ENCODE data around the gene C22orf15. TPM values are rescaled to one million over a fixed set of nuclear protein-coding genes. Genes with fewer than 3 reads are reported as not detected.
A peak's percentile ranks its signal among the peaks of the same experiment; 100 is the strongest.

The C22orf15 gene
- total and polyA plus RNA-seq, 9 of the 15 experiments (the other 6 are each of a cell fraction or from before 2014, with no cell fraction given), result 0.07 TPM; not detected in 8

DNA sequence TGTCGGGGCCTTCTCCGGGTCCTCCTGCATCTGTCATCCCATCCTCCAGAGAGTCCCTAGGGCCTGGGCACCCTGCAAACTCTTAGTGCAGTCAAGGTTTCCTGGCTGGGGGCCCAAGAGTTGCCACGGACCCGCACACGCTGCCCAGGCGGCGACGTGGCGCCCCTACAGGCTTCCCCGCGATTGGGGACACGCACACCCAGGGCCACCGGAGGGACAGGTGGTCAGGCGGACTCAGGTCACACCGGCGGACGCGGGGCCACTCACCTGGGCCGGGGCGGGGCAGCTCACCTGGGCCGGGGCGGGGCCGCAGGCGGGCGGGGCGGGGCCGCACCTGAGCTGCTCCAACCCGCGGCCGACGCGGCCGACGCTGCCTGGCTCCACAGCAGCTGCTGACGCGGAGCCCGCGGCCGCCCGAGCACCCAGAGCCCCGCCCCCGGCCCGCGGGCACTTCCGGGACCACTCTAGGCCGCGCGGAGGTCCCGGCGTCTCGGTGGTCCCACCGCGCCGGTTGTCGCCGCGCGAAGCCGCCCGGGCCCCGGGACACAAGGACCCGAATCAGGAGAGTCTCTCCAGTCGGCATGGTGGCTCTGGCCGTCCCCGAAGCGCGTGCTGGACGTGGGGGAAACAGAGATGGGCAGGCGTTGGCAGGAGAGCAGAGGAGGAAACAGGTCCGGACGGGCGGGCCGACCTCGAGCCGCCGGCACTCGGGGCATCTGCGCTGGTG, 11.9 kb upstream of the C22orf15 start, which contains the start of gene ZNF70 (continued):
- TF ChIP-seq ZBTB43 (CRISPR knock-in tag; IDR thresholded peaks at IDR 0.05), result no peak

DNA sequence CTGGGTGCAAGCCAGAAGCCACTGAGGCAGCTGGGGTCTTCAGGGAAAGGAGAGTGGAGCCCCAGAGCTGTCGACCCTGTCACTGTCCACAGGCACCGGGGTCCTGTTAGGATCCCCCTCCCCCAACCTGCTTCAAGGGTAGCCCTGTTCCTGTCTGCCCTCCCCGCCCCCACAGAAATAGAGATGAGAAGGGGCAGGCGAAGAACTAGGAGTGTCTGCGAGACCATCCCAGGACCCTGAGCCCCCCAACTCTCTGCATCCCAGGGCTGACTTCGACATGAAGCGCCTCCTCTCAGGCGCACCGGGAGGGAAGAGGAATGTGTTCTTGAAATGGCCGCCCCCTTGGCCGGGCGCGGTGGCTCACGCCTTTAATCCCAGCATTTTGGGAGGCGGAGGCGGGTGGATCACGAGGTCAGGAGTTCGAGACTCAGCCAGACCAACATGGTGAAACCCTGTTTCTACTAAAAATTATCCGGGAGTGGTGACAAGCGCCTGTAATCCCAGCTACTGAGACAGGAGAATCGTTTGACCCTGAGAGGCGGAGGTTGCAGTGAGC, 11.3 kb upstream of the C22orf15 start:
- intact Hi-C loops (cut with micrococcal nuclease) (no loop called here), in situ Hi-C loops (cut with MboI) (no loop called here)
- POLR2A ChIA-PET, result interaction anchor here (1.0 kb wide), 3 partner anchors 9 to 131 kb away, joined by 3 to 4 read pairs (median 3); no protein-coding TSS in a partner anchor
- WGBS (ENCODE audit: insufficient coverage, low coverage, missing lambda C conversion rate), result 12% methylated on average over 10 of the region's 22 CpGs
- Histone ChIP-seq H4K20me1 (replicated peaks; ENCODE audit: control insufficient read depth, insufficient read depth, low read length) (no peaks in the 10 kb centered on the region), H3K27ac (ENCODE audit: extremely low read depth, low read depth, low read length) (peak overlapping the region; percentile 89), H3K36me3 (ENCODE audit: control insufficient read depth, insufficient read depth, low read length) (no peaks in the 10 kb centered on the region), H3K9me1 (ENCODE audit: control insufficient read depth, insufficient read depth, low read length) (peaks cover 3% of the 10 kb centered on the region), H3K4me3 (peak overlapping the region; percentile 73), H3K4me1 (replicated peaks in 1 of 2; ENCODE audit: control insufficient read depth in 2 of 2, insufficient read depth in 2 of 2, low read length in 2 of 2) (peaks cover 11 to 28% of the 10 kb centered on the region in 2 experiments), H3K4me2 (ENCODE audit: insufficient read depth, low read length) (peak overlapping the region; percentile 89), H3K27me3 (ENCODE audit: control insufficient read depth in 2 of 2, insufficient read depth in 2 of 2, low read length in 2 of 2) (no peaks in the 10 kb centered on the region), H3K79me2 (ENCODE audit: control insufficient read depth, insufficient read depth, low read length) (peaks cover 14% of the 10 kb centered on the region; the same call in 2 of the 3 replicates), H3K9me3 (replicated peaks; ENCODE audit: control insufficient read depth, insufficient read depth, low read depth, low read length) (no peaks in the 10 kb centered on the region), H3K9ac (ENCODE audit: insufficient read depth in 1 of 2, low read depth in 2 of 2, low read length in 2 of 2) (peak overlapping the region; percentile 89 to 95), H2AFZ (ENCODE audit: low read depth, low read length) (peak overlapping the region; percentile 91)
- CTCF ChIA-PET (ENCODE audit: low intra/inter-chr PET ratio), result no interaction called here
- peak in 3 of 4 experiments; percentile 30 to 52 (median 49) for DNase-seq (ENCODE audit: extremely low read depth in 1 of 4, low spot score in 3 of 4)
- FAIRE-seq, result peak; percentile 64
- no TSS peak for BruUV-seq (replicated peaks)
- ATAC-seq, result peak; percentile 54
- TF ChIP-seq TGIF2 (CRISPR knock-in tag; IDR thresholded peaks at IDR 0.05) (no peak), FOXK1 (CRISPR knock-in tag; IDR thresholded peaks at IDR 0.05; ENCODE audit: borderline replicate concordance) (no peak), ZNF197 (CRISPR knock-in tag; IDR thresholded peaks at IDR 0.05; ENCODE audit: low read depth) (no peak), PHF20 (IDR thresholded peaks at IDR 0.05; ENCODE audit: partially characterized antibody) (peak; percentile 22), ZNF436 (CRISPR knock-in tag; IDR thresholded peaks at IDR 0.05) (no peak), PHB2 (IDR thresholded peaks at IDR 0.05; ENCODE audit: low read depth) (no peak), HBP1 (CRISPR knock-in tag; IDR thresholded peaks at IDR 0.05) (no peak), RAD21 (CRISPR knock-in tag; conservative IDR thresholded peaks at IDR 0.05 in 1 of 2, IDR thresholded peaks at IDR 0.05 in 1 of 2) (no peak), SMARCA5 (IDR thresholded peaks at IDR 0.05) (no peak), EZH2 (IDR thresholded peaks at IDR 0.05; ENCODE audit: borderline replicate concordance, low read depth, low read length) (no peak), ZNF449 (CRISPR knock-in tag; IDR thresholded peaks at IDR 0.05) (no peak)
- TF ChIP-seq, protein P1, sequence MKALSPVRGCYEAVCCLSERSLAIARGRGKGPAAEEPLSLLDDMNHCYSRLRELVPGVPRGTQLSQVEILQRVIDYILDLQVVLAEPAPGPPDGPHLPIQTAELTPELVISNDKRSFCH (CRISPR knock-in tag; IDR thresholded peaks at IDR 0.05), result no peak
- TF ChIP-seq, protein P1 (tag; IDR thresholded peaks at IDR 0.05), result no peak
